Gastrocnemius medialis (tissue), 4 donors: ENCODE measurements around the gene GRID1.

Source experiments
- CTCF ChIP-seq, 5 experiments: fragments of 450-650 bp in 3 of 5; fragments of 200-600 bp in 2 of 5; sonication (generic) in 2 of 5; IDR thresholded peaks in 4 of 5; conservative IDR thresholded peaks in 1 of 5; 1 replicate in 4 of 5; 2 replicates in 1 of 5; pipeline ENCODE4 v1.5.1; 2016 to 2019; ENCODE audit warnings: antibody characterized with exemption in 5 of 5, mild to moderate bottlenecking in 3 of 5, moderate library complexity in 3 of 5
- POLR2A ChIP-seq, 2 donors: fragments of 450-650 bp; IDR thresholded peaks; one replicate each; pipeline ENCODE4 v1.6.1; 2017; ENCODE audit warnings: antibody characterized with exemption in 2 of 2, mild to moderate bottlenecking in 2 of 2, moderate library complexity in 2 of 2

- no peak for TF ChIP-seq POLR2A (IDR thresholded peaks at IDR 0.05)
- no peak for TF ChIP-seq CTCF (IDR thresholded peaks at IDR 0.05 in 4 of 5, conservative IDR thresholded peaks at IDR 0.05 in 1 of 5)
These were observed 151.5 kb downstream of the GRID1 start for GRCh38 chr10:86215046-86215445.
